Sigmoid colon (tissue), 4 donors: ENCODE data around the gene AP3S1.

Experiments
- CTCF ChIP-seq, 4 experiments: fragments of 450-650 bp in 3 of 4; fragments of 200-600 bp in 1 of 4; IDR thresholded peaks; one replicate each; pipeline ENCODE4 v1.5.1; 2016 to 2019; ENCODE audit warnings: antibody characterized with exemption in 4 of 4, mild to moderate bottlenecking in 3 of 4, moderate library complexity in 2 of 4
- POLR2A ChIP-seq, 2 donors: fragments of 450-650 bp; IDR thresholded peaks; one replicate each; pipeline ENCODE4 v1.6.1; 2016; ENCODE audit warnings: antibody characterized with exemption in 2 of 2, mild to moderate bottlenecking in 2 of 2, moderate library complexity in 2 of 2
- POLR2AphosphoS5 ChIP-seq, 4 donors: sonication (generic); formaldehyde crosslinking; IDR thresholded peaks; one replicate each; pipeline ENCODE4 v1.6.1; 2017; ENCODE audit warnings: antibody characterized with exemption in 4 of 4

DNA sequence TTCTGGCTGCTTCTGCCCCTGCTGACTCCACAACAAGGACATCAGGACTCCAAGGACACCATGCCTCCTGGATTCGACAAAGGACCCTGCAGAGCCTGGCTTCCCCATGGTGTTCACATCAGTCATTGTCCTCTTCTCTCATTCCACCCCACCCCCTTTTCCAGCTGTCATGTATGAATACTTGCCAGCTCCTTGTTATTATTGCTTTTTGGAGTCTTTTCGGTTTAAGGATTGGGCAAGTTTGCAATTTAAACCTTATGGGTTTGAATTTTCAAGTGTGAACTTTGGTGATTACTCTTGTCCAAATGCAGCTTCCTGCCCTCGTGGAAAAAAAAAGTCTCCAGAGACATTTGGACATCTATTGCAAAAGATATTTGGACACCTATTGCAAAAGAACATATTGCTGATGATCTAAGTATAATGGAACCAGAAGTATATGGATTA is 106.4 kb downstream of the AP3S1 start:
- TF ChIP-seq POLR2A (IDR thresholded peaks at IDR 0.05) (no peak), CTCF (IDR thresholded peaks at IDR 0.05) (no peak), POLR2AphosphoS5 (IDR thresholded peaks at IDR 0.05) (no peak)
